ENCODE results near the gene ELFN1.

GRCh38 chr7:1668396-1669063, 1.5 kb upstream of the ELFN1 start:
- TF ChIP-seq EZH2 (IDR thresholded peaks at IDR 0.05; ENCODE audit: borderline replicate concordance, low read depth, low read length) = no peak
- no peak for TF ChIP-seq FOXK2 (conservative IDR thresholded peaks at IDR 0.05 in 1 of 2, IDR thresholded peaks at IDR 0.05 in 1 of 2; ENCODE audit: low read depth in 2 of 2)
- no peak for TF ChIP-seq REST (IDR thresholded peaks at IDR 0.05; ENCODE audit: borderline replicate concordance)
- TF ChIP-seq REST (CRISPR knock-in tag; IDR thresholded peaks at IDR 0.05; ENCODE audit: low read depth) = no peak
